ENCODE measurements around the gene TSSK1B.
A peak's percentile ranks its signal among the peaks of the same experiment; 100 is the strongest.

TSSK1B gene

GRCh38 chr5:113450929-113451328, 16.1 kb upstream of the TSSK1B start:
- H3K27me3 ChIP-seq (ENCODE audit: control insufficient read depth in 3 of 3, insufficient read depth in 3 of 3, low read depth in 1 of 3, low read length in 3 of 3) = no peaks in the 10 kb centered on the region
- no peak overlapping the region for H2BK5ac ChIP-seq (ENCODE audit: low read length)
- no peak overlapping the region for H3K9ac ChIP-seq (ENCODE audit: low read depth, low read length, poor library complexity)
- H3K9me3 ChIP-seq (replicated peaks in 1 of 2; ENCODE audit: control insufficient read depth in 2 of 2, insufficient read depth in 1 of 2, low read depth in 1 of 2, low read length in 2 of 2) = no peaks in the 10 kb centered on the region
- no peak overlapping the region for H3K27ac ChIP-seq (replicated peaks; ENCODE audit: low read length)
- no peaks in the 10 kb centered on the region for H3K4me1 ChIP-seq (ENCODE audit: control insufficient read depth in 2 of 2, insufficient read depth in 1 of 2, low read depth in 1 of 2, low read length in 2 of 2)
- no peak overlapping the region for H3K4ac ChIP-seq (ENCODE audit: low read length)
- H3K36me3 ChIP-seq (replicated peaks in 1 of 2; ENCODE audit: control insufficient read depth in 2 of 2, insufficient read depth in 2 of 2, low read length in 2 of 2) = no peaks in the 10 kb centered on the region
- no peaks in the 10 kb centered on the region for H3K79me1 ChIP-seq (ENCODE audit: low read depth, low read length)
- no peak overlapping the region for H2BK12ac ChIP-seq (ENCODE audit: low read length)
- no peak overlapping the region for H2BK120ac ChIP-seq (ENCODE audit: low read depth, low read length)
- H3K23ac ChIP-seq (ENCODE audit: low read depth, low read length, poor library complexity) = no peak overlapping the region
- no peak overlapping the region for H4K8ac ChIP-seq (ENCODE audit: low read depth, low read length)
- no peak overlapping the region for H2AK5ac ChIP-seq (ENCODE audit: low read depth, low read length)
- no peak overlapping the region for H2BK15ac ChIP-seq (ENCODE audit: low read length)
- H4K91ac ChIP-seq (ENCODE audit: low read depth, low read length, poor library complexity) = no peak overlapping the region
- H3K4me2 ChIP-seq (ENCODE audit: insufficient read depth, low read length, poor library complexity, severe bottlenecking) = no peak overlapping the region
- no CpG with 5 or more reads among the region's 2 CpGs for WGBS, 2 donors (ENCODE audit: extremely low coverage in 2 of 2, insufficient read length in 2 of 2, insufficient replicate concordance in 1 of 2)
- no peak for DNase-seq (ENCODE audit: low spot score)
- H3K18ac ChIP-seq (ENCODE audit: low read length) = no peak overlapping the region
- no peak overlapping the region for H3K4me3 ChIP-seq (ENCODE audit: low read length in 2 of 2)
- H2AFZ ChIP-seq (ENCODE audit: low read length) = no peak overlapping the region
- H3K14ac ChIP-seq (ENCODE audit: low read length) = no peak overlapping the region

- Histone ChIP-seq H4K91ac (ENCODE audit: low read depth, low read length, poor library complexity) (no peak overlapping the region), H3K79me1 (ENCODE audit: low read depth, low read length) (no peaks in the 10 kb centered on the region), H3K27ac (replicated peaks; ENCODE audit: low read length) (no peak overlapping the region), H3K4ac (ENCODE audit: low read length) (no peak overlapping the region), H3K23ac (ENCODE audit: low read depth, low read length, poor library complexity) (no peak overlapping the region), H2BK12ac (ENCODE audit: low read length) (no peak overlapping the region), H3K14ac (ENCODE audit: low read length) (no peak overlapping the region), H2BK120ac (ENCODE audit: low read depth, low read length) (no peak overlapping the region), H3K4me1 (ENCODE audit: control insufficient read depth in 2 of 2, insufficient read depth in 1 of 2, low read depth in 1 of 2, low read length in 2 of 2) (no peaks in the 10 kb centered on the region), H3K36me3 (replicated peaks in 1 of 2; ENCODE audit: control insufficient read depth in 2 of 2, insufficient read depth in 2 of 2, low read length in 2 of 2) (no peaks in the 10 kb centered on the region), H3K4me2 (ENCODE audit: insufficient read depth, low read length, poor library complexity, severe bottlenecking) (no peak overlapping the region), H2BK5ac (ENCODE audit: low read length) (no peak overlapping the region), H3K27me3 (ENCODE audit: control insufficient read depth in 3 of 3, insufficient read depth in 3 of 3, low read depth in 1 of 3, low read length in 3 of 3) (no peaks in the 10 kb centered on the region), H3K4me3 (ENCODE audit: low read length in 2 of 2) (no peak overlapping the region), H3K18ac (ENCODE audit: low read length) (no peak overlapping the region), H4K8ac (ENCODE audit: low read depth, low read length) (no peak overlapping the region), H2AK5ac (ENCODE audit: low read depth, low read length) (no peak overlapping the region), H2BK15ac (ENCODE audit: low read length) (no peak overlapping the region), H3K9ac (ENCODE audit: low read depth, low read length, poor library complexity) (no peak overlapping the region), H3K9me3 (replicated peaks in 1 of 2; ENCODE audit: control insufficient read depth in 2 of 2, insufficient read depth in 1 of 2, low read depth in 1 of 2, low read length in 2 of 2) (no peaks in the 10 kb centered on the region), H2AFZ (ENCODE audit: low read length) (no peak overlapping the region)
- no peak for DNase-seq (ENCODE audit: low spot score)
- no CpG with 5 or more reads among the region's 2 CpGs for WGBS, 2 donors (ENCODE audit: extremely low coverage in 2 of 2, insufficient read length in 2 of 2, insufficient replicate concordance in 1 of 2)
Measured at GRCh38 chr5:113450462-113450861, 15.7 kb upstream of the TSSK1B start.

- no peak overlapping the region for H3K23ac ChIP-seq (ENCODE audit: low read depth, low read length, poor library complexity)
- H3K79me1 ChIP-seq (ENCODE audit: low read depth, low read length) = no peaks in the 10 kb centered on the region
- DNase-seq (ENCODE audit: low spot score) = no peak
- H3K4me3 ChIP-seq (ENCODE audit: low read length in 2 of 2) = no peak overlapping the region
- no peak overlapping the region for H3K18ac ChIP-seq (ENCODE audit: low read length)
- no peak overlapping the region for H4K8ac ChIP-seq (ENCODE audit: low read depth, low read length)
- no peaks in the 10 kb centered on the region for H3K9me3 ChIP-seq (replicated peaks in 1 of 2; ENCODE audit: control insufficient read depth in 2 of 2, insufficient read depth in 1 of 2, low read depth in 1 of 2, low read length in 2 of 2)
- no peaks in the 10 kb centered on the region for H3K36me3 ChIP-seq (replicated peaks in 1 of 2; ENCODE audit: control insufficient read depth in 2 of 2, insufficient read depth in 2 of 2, low read length in 2 of 2)
- no peak overlapping the region for H3K27ac ChIP-seq (replicated peaks; ENCODE audit: low read length)
- H3K27me3 ChIP-seq (ENCODE audit: control insufficient read depth in 3 of 3, insufficient read depth in 3 of 3, low read depth in 1 of 3, low read length in 3 of 3) = no peaks in the 10 kb centered on the region
- no peak overlapping the region for H2BK15ac ChIP-seq (ENCODE audit: low read length)
- no peak overlapping the region for H2BK12ac ChIP-seq (ENCODE audit: low read length)
- no CpG with 5 or more reads among the region's 3 CpGs for WGBS, 2 donors (ENCODE audit: extremely low coverage in 2 of 2, insufficient read length in 2 of 2, insufficient replicate concordance in 1 of 2)
- no peak overlapping the region for H2BK120ac ChIP-seq (ENCODE audit: low read depth, low read length)
- no peak overlapping the region for H3K4me2 ChIP-seq (ENCODE audit: insufficient read depth, low read length, poor library complexity, severe bottlenecking)
- no peak overlapping the region for H4K91ac ChIP-seq (ENCODE audit: low read depth, low read length, poor library complexity)
- no peak overlapping the region for H2BK5ac ChIP-seq (ENCODE audit: low read length)
- H3K4me1 ChIP-seq (ENCODE audit: control insufficient read depth in 2 of 2, insufficient read depth in 1 of 2, low read depth in 1 of 2, low read length in 2 of 2) = no peaks in the 10 kb centered on the region
- no peak overlapping the region for H3K14ac ChIP-seq (ENCODE audit: low read length)
- no peak overlapping the region for H2AK5ac ChIP-seq (ENCODE audit: low read depth, low read length)
- H3K4ac ChIP-seq (ENCODE audit: low read length) = no peak overlapping the region
- no peak overlapping the region for H2AFZ ChIP-seq (ENCODE audit: low read length)
- H3K9ac ChIP-seq (ENCODE audit: low read depth, low read length, poor library complexity) = no peak overlapping the region
Measured at GRCh38 chr5:113448252-113448651, 13.5 kb upstream of the TSSK1B start.

- Histone ChIP-seq H2BK120ac (ENCODE audit: low read depth, low read length) (no peak overlapping the region), H3K9ac (ENCODE audit: low read depth, low read length, poor library complexity) (no peak overlapping the region), H2AK5ac (ENCODE audit: low read depth, low read length) (no peak overlapping the region), H3K4me1 (ENCODE audit: control insufficient read depth in 2 of 2, insufficient read depth in 1 of 2, low read depth in 1 of 2, low read length in 2 of 2) (no peaks in the 10 kb centered on the region), H3K9me3 (replicated peaks in 1 of 2; ENCODE audit: control insufficient read depth in 2 of 2, insufficient read depth in 1 of 2, low read depth in 1 of 2, low read length in 2 of 2) (no peaks in the 10 kb centered on the region), H3K36me3 (replicated peaks in 1 of 2; ENCODE audit: control insufficient read depth in 2 of 2, insufficient read depth in 2 of 2, low read length in 2 of 2) (no peaks in the 10 kb centered on the region), H3K4me3 (ENCODE audit: low read length in 2 of 2) (no peak overlapping the region), H3K4me2 (ENCODE audit: insufficient read depth, low read length, poor library complexity, severe bottlenecking) (no peak overlapping the region), H3K23ac (ENCODE audit: low read depth, low read length, poor library complexity) (no peak overlapping the region), H3K4ac (ENCODE audit: low read length) (no peak overlapping the region), H3K27ac (replicated peaks; ENCODE audit: low read length) (no peak overlapping the region), H2BK15ac (ENCODE audit: low read length) (no peak overlapping the region), H4K91ac (ENCODE audit: low read depth, low read length, poor library complexity) (no peak overlapping the region), H3K79me1 (ENCODE audit: low read depth, low read length) (no peaks in the 10 kb centered on the region), H2AFZ (ENCODE audit: low read length) (no peak overlapping the region), H3K27me3 (ENCODE audit: control insufficient read depth in 3 of 3, insufficient read depth in 3 of 3, low read depth in 1 of 3, low read length in 3 of 3) (no peaks in the 10 kb centered on the region), H2BK5ac (ENCODE audit: low read length) (no peak overlapping the region), H4K8ac (ENCODE audit: low read depth, low read length) (no peak overlapping the region), H3K18ac (ENCODE audit: low read length) (no peak overlapping the region), H3K14ac (ENCODE audit: low read length) (no peak overlapping the region), H2BK12ac (ENCODE audit: low read length) (no peak overlapping the region)
- WGBS, 2 donors (ENCODE audit: extremely low coverage in 2 of 2, insufficient read length in 2 of 2, insufficient replicate concordance in 1 of 2) = no CpG with 5 or more reads among the region's 4 CpGs
- DNase-seq (ENCODE audit: low spot score) = peak; percentile 11
Measured at GRCh38 chr5:113447498-113448050, 12.8 kb upstream of the TSSK1B start.

Data from neuronal stem cell (in vitro differentiated cells).